Fibroblast of skin of abdomen (primary cell): ENCODE measurements around the gene NNAT.
A peak's percentile ranks its signal among the peaks of the same experiment; 100 is the strongest.
"Not testable (repeated sequence)": the region's sequence is repeated elsewhere in the genome, so short reads cannot be mapped to it uniquely, and the experiment has no call there.

Experiments
- DNase-seq: peaks from one replicate; pipeline ENCODE4 v3.0.0-alpha.2; 2013

Gene NNAT

GRCh38 chr20:37541326-37541725 is 20.3 kb downstream of the NNAT start:
- no peak for DNase-seq

DNA sequence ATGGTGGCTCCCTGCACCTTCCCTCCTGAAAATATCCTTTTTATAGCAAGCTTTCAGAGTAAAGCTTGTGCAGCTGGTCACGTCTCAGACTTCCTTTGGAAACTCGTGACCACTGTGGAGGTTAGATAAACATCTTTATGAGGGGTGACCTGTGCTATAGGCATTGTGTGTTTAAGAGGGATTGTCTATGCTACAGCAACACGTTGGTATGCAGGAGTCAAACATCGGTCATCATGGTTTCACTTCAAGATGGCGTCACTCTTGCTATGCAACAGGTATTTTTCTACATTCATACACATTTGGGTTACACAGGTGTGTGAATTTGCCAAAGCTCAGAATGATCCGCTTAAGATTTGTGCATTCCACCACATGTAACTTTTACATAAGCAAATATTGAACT is 21.2 kb downstream of the NNAT start:
- DNase-seq: no peak

DNA sequence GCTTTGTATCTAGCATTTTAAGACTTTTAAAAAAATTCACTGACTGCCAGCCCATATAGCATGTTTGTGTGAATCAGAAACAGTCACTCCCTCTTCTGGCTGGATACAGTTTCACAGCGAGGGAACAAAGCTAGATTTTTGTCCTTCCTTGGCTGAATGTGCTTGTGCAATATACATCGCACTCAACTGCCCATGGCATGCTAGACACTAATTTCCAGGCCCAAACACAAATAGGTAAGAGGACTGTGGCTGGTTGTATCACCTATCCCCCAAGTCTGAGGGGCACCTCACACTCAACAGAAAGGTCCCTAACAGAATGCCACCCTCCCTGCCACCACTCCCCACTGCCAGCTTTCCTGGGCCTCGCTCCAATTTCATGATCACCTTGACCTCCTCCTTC is 22.8 kb downstream of the NNAT start:
- no peak for DNase-seq

DNA sequence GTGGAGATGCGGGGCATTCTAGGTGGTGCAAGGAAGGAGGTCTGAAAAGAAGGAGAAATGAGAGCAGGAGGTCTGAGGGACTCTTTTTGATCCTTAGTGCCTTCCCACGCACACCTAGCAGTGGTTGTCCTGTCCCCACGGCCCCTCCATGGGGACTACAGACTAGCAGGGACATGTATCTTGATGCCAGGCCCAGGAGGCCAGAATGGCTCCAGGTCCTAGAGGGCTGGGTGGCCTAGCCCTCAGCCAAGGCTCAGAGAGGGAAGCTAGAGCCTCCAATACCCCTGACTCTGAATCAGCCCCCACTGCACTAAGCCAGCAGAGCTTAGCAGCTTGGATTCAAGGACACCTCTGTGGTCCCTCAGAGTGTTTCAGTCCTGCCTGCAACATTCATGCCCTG is 23.3 kb downstream of the NNAT start:
- DNase-seq: no peak

- no peak for DNase-seq
Measured at GRCh38 chr20:37545516-37545915, 24.5 kb downstream of the NNAT start.

DNA sequence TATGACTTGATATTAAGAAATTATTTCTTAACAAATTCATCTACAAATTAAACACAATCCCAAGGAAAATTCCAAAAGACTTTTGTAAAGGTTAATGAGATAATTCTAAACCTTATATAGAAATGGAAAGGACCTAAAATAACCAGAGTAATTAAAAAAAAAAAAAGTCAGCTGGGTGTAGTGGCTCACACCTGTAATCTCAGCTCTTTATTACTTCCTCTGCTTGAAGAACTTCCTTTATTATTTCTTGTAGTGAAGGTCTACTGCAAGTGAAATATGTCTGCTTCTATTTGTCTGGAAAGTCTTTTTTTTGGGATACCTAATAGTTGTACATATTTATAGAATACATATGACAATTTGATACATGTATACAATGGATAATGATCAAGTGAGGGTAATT is 26.9 kb downstream of the NNAT start:
- no peak for DNase-seq

DNA sequence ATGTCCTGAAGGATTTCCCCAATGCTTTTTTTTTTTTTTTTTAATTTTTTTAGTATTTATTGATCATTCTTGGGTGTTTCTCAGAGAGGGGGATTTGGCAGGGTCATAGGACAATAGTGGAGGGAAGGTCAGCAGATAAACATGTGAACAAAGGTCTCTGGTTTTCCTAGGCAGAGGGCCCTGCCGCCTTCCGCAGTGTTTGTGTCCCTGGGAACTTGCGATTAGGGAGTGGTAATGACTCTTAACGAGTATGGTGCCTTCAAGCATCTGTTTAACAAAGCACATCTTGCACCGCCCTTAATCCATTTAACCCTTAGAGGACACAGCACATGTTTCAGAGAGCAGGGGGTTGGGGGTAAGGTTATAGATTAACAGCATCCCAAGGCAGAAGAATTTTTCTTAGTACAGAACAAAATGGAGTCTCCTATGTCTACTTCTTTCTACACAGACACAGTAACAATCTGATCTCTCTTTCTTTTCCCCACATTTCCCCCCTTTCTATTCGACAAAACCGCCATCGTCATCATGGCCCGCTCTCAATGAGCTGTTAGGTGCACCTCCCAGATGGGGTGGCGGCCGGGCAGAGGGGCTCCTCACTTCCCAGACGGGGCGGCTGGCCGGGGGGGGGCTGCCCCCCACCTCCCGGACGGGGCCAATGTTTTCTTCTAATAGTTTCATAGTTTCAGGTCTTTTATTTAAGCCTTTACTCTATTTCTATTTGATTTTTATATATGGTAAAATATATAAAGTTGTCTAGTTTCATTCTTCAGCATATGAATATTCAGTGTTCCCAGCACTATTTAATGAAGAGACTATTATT is 29.3 kb downstream of the NNAT start:
- not testable (repeated sequence) for DNase-seq

GRCh38 chr20:37551660-37552059 is 30.6 kb downstream of the NNAT start:
- DNase-seq: not testable (repeated sequence)

DNA sequence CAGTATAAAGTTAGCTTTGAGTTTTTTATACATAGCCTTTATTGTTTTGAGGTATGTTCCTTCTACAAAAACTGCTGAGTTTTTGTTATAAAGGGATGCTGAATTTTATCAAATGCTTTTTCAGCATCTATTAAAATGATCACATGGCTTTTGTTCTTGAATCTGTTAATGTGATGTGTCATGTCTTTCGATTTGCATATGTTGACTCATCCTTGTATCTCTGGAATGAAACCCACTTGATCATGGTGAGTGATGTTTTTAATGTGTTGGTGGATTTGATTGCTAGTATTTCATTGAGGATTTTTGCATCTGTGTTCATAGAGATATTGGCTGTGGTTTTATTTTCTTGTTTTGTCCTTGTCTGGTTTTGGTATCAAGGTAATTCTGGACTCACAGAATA is 31.4 kb downstream of the NNAT start:
- peak; percentile 61 for DNase-seq

DNA sequence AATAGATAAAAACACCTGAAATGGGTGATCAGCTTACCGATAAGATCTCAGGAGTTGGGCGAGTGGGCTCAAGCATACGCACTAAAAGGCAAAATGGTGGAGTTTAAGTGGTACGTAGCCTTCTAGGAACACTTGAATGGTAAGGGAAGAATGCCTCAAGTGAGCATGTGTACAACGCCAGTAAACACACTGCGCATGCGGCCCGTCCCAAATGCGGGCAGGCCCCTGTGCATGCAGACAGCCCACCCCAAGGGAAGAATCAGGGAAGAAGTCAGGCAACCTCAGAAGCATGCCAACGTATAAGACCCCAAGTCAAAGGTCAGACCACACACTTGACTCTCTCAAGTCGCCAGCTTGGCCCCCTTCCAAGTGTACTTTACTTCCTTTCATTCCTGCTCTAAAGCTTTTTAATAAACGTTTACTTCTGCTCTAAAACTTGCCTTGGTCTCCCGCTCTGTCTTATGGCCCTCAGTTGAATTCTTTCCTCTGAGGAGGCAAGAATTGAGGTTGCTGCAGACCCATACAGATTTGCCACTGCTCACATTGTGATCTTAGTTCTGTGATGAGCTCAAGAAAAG is 33.8 kb downstream of the NNAT start:
- DNase-seq: not testable (repeated sequence)

- no peak for DNase-seq
Measured at GRCh38 chr20:37556538-37556937, 35.5 kb downstream of the NNAT start.

GRCh38 chr20:37558306-37558705 is 37.3 kb downstream of the NNAT start:
- no peak for DNase-seq

- DNase-seq: no peak
Measured at GRCh38 chr20:37558779-37559178, 37.7 kb downstream of the NNAT start.

DNA sequence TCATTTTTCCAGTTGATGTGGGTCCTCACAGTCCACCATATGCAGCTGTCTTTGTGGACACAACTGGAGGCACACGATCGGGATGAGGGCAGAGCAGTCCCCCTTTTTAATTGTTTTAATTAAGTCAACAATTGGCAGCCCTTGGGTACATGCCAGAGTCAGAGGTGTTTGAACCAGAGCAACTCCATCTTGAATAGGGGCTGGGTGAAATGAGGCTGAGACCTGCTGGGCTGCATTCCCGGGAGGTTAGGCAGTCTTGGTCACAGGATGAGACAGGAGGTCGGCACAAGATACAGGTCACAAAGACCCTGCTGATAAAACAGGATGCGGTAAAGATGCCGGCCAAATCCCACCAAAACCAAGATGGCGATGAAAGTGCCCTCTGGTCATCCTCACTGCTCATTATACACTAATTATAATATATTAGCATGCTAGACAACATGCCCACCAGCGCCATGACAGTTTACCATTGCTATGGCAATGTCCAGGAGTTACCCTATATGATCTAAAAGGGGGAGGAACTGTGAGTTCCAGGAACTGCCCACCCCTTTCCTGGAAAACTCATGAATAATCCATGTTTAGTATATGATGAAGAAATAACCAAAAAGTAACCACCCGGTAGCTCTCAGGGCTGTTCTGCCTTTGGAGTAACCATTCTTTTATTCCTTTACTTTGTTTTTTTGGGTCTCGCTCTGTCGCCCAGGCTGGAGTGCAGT is 38.4 kb downstream of the NNAT start:
- no peak for DNase-seq

GRCh38 chr20:37560629-37561028 is 39.6 kb downstream of the NNAT start:
- no peak for DNase-seq

- DNase-seq: no peak
Measured at GRCh38 chr20:37562695-37563480, 41.8 kb downstream of the NNAT start.

- no peak for DNase-seq
Measured at GRCh38 chr20:37564016-37564387, 43.0 kb downstream of the NNAT start.

- DNase-seq: no peak
Measured at GRCh38 chr20:37564388-37565133, 43.5 kb downstream of the NNAT start.

GRCh38 chr20:37565134-37565811 is 44.2 kb downstream of the NNAT start:
- DNase-seq: no peak

GRCh38 chr20:37566590-37567330 is 45.7 kb downstream of the NNAT start:
- DNase-seq: no peak

- no peak for DNase-seq
Measured at GRCh38 chr20:37567331-37567665, 46.2 kb downstream of the NNAT start.
